Stimulated activated CD4-positive, alpha-beta T cell treated with anti-CD3 and anti-CD28 coated beads, Interleukin-4, amount 100 ng/mL, for 24 hours (primary cell): Measurements from ENCODE around the gene DDAH1.

Experiments
- DNase-seq: peaks from one replicate; pipeline ENCODE4 v3.0.0-alpha.2; 2020

The DDAH1 gene

GRCh38 chr1:85295006-85295431, 169.9 kb downstream of the DDAH1 start:
- DNase-seq = no peak

GRCh38 chr1:85290826-85291225, 174.1 kb downstream of the DDAH1 start:
- no peak for DNase-seq

GRCh38 chr1:85289848-85290335, 175.1 kb downstream of the DDAH1 start:
- no peak for DNase-seq

DNA sequence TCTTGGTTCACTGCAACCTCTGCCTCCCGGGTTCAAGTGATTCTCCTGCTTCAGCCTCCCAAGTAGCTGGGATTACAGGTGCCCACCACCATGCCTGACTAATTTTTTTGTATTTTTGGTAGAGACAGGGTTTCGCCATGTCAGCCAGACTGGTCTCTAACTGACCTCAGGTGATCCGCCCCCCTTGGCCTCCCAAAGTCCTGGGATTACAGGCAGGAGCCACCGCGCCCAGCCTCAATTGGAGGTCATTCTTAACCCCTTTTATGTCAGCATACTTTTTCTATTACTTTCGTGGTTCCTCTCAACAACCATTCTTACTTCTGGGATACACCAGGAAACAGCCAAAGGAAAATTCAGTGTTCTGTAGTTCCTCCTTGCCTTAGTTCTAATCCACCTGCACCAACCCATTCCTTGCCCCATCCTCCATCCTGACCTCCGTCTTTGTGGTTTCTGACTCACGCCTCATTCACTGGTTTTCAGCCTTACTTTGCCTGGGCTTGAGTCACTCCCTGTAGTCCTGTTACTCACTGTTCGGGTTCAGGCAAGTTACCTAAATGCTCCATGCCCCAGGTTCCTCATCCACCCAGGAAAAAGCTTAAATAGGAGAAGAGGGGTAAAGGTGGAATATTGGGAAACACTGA, 175.6 kb downstream of the DDAH1 start:
- peak; percentile 47 for DNase-seq

DNA sequence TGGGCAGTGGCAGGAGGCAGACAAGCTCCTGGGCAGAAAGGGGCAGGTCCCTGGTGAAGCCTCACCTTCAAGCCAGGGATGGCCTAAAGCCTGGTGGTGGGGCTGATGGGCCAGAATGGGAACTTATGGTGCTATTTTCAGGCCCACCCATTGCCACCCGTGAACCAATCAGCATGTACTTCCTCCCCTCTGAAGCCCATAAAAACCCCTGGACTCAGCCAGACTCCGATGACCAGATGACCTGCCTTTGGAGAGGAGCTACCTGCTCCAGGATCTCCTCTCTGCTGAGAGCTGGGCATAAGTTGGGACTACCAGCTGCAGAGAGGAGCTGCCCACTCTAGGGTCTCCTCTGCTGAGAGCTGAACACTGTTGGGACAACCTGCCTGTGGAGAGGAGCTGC, 180.8 kb downstream of the DDAH1 start:
- DNase-seq = no peak

GRCh38 chr1:85283475-85284199, 181.3 kb downstream of the DDAH1 start:
- no peak for DNase-seq

DNA sequence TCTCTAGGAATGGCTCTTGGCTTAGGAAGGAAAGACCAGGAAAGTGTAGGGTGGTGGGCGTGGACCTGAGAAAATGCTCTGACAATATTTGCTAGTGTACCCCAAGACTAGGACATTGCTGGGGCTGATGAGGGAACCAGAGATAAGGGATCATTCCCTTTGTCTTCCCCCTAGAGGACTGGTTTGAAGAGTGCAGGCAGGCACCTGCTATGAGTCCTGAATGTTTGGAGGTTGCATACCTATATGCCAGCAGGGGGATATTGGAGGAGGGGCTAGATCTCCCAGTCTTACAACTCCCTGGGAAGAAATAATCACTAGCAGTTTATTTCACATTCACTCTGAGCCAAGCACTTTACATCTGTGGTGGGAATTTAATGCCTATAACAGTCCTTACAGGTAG, 182.5 kb downstream of the DDAH1 start:
- no peak for DNase-seq

- no peak for DNase-seq
These were observed 184.3 kb downstream of the DDAH1 start for GRCh38 chr1:85280636-85281035.

DNA sequence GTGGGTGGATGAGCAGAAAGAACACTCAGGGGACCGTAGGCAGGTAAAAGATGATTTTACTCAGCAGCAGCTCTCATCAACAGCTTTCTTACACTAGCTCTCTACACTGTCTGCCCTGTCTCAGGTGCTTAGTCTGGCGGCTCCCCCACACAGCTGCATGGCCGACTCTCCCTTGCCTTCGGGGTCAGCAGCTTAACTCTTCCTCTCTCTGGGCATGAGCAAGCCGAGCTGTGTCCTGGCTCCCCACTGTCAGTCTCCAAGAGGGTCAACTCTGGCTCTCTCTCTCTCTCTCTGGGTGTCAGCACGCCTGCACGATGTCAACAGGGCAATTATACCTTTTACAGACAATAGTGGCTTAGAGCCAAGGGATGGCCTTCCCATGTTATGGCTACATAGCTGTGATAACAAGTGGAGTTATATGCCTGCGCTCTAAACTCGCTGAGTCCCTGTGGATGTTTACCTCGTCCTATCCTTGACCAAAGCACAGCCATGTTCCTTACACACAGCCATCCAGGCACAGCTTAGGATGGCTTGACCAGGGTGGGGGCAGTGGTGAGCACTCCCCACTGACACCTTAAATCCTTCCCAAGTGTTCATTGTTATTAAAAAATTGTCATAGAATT, 185.4 kb downstream of the DDAH1 start:
- no peak for DNase-seq

DNA sequence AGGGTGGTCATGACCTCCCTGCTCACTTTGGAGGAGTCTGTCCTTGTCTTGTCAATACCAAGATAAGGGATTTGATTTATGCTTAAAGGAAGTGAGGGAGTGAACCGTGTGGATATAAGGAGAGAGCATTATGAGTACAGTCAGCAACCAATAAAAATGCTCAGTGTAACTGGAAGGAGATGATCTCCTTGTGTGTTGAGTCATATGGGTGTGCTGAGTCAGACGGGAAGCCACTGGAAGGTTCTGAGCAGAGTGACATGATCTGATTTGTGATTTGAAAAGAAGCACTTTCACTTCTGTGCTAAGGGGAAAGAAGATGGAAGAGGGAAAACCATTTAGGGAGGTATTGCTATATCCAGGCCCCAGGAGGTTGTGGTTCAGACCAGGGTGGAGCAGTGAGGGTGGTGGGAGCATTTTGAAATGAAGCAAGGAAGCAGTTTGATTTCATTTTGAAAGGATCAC, 186.1 kb downstream of the DDAH1 start:
- DNase-seq = peak; percentile 60

GRCh38 chr1:85277802-85278201, 187.2 kb downstream of the DDAH1 start:
- no peak for DNase-seq

- DNase-seq = no peak
These were observed 187.8 kb downstream of the DDAH1 start for GRCh38 chr1:85276978-85277639.

DNA sequence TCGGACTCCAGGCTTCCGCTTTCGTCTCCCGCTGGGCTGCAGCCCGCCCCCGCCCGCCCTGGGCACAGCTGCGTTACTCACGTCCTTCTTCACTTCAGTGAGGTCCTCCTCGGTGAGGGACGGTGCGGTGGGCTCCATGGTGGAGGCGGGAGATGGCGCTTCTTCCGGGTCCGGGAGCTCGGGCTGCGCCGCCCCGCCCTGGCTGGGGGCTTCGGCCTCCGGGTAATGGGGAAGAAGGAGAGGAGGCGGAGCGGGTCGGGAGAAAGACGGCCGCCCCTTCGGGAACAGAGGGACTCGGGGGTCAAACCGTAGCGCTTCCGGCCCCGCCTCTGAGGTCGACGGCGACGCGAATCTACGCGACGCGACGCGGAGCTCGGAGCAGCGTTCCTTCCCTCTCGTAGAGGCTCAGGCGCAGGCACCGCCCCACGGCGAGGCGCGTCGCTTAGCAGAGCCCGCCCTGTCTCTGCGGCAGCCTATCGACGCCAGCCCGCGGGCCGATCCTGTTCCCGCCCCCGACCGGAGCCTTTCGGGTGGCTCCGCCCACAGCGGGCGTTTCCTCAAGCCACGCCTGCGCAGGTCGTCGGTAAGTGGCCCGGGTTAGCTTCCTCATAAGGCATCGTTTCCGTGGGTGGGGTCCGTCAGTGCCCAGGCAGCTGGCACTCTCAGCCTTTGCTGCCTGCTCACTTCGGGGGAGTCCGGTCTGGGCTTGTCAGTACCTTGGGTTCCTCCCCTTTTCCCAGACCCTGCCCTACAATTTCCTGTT, 188.6 kb downstream of the DDAH1 start, which contains the start of gene BCL10:
Gene BCL10 (minus strand): TSS at position 418 of the 763 bp plus-strand sequence. CDS start 280 bp downstream, at position 138.
- peak; percentile 96 for DNase-seq

DNA sequence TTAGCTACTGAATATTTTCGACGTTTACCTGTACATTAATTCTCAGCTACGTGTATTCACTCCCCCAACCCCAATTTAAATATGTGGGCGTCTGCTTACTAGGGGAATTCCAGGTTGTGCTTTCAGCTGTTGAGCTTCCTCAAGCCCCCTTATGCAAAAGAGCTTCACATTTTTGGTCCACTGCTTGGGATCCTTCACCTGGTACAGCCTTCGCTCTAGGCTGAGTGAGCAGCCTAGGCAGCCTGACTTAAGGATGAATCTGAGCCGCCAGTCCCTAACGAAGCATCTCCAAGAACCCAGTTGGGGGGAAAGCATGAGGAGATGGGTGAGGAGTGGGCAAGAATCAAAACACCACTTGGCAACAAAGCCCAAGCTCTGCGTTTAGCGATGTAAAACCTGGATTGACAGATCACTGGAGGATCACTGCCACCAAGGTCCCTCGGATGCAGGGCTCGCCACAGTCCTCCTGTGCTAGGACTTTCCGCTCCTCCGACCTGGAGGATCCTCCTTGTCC, 189.2 kb downstream of the DDAH1 start:
- peak; percentile 33 for DNase-seq

DNA sequence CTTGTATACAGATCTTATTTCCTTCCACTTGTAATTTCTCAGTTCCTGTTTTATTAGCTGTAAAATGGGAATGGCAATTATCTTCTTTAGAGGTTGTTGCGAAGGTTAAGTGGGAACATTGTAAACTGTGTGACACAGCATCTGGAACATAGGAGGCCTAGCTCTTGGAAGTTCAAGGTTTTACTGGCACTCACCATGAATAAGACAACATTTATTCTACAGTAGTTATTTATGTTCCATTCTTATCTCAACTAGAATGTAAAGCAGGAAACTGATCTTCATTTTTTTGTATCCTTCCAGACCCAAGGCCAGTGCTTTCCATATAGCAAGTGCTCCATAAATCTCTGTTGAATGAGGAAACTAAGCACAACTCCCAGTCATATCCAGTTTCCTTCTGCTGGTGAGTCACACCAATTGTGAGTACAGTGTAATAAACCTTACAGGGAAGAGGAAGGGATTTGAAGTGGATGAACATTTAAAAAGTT, 189.9 kb downstream of the DDAH1 start:
- DNase-seq = no peak

DNA sequence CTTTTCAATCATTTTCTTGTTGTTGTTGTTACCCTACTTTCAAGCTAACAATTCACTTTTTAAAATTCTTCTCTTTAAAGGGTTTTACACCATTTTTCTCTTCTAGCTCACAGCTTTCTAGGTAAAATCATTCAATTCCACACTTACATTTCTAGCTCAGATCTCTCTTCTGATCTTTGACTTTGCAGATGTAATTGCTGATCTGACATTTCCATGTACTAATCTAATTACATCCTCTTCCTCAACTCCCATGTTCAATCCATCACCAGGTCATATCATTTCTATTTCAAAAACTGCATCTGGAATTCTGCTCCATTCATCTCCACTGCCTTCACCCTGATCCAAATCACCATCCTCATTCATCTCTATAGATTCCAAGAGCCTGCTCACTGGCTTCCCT, 191.6 kb downstream of the DDAH1 start:
- no peak for DNase-seq

GRCh38 chr1:85268801-85269585, 196.0 kb downstream of the DDAH1 start:
- no peak for DNase-seq
